Tongue (tissue), 2 donors: ENCODE data around the gene AOAH. TPM values are rescaled to one million over a fixed set of nuclear protein-coding genes. Genes with fewer than 3 reads are reported as not detected.
A peak's percentile ranks its signal among the peaks of the same experiment; 100 is the strongest.
"Not testable (repeated sequence)": the region's sequence is repeated elsewhere in the genome, so short reads cannot be mapped to it uniquely, and the experiment has no call there.

ENCODE experiments used
- DNase-seq: peaks from one replicate; pipeline ENCODE4 v3.0.0-alpha.2; 2015
- total RNA-seq: library from RNA; depleted of rRNA; stranded (reverse); fragments of >200 nt; gene quantifications from one replicate; pipeline ENCODE4 v1.2.3, GENCODE V29; 2014

AOAH gene
- total RNA-seq, 1 donor from 2014 or later: 3.4 TPM

- DNase-seq: no peak
Observed at GRCh38 chr7:36506130-36506798, 218.0 kb downstream of the AOAH start.

GRCh38 chr7:36504617-36505016, 219.7 kb downstream of the AOAH start:
- DNase-seq: not testable (repeated sequence)

GRCh38 chr7:36504216-36504615, 220.1 kb downstream of the AOAH start:
- not testable (repeated sequence) for DNase-seq

- DNase-seq: no peak
Observed at GRCh38 chr7:36497775-36498174, 226.5 kb downstream of the AOAH start.

- not testable (repeated sequence) for DNase-seq
Observed at GRCh38 chr7:36497176-36497575, 227.1 kb downstream of the AOAH start.

GRCh38 chr7:36496576-36496975, 227.7 kb downstream of the AOAH start:
- DNase-seq: no peak

GRCh38 chr7:36491317-36491716, 233.0 kb downstream of the AOAH start:
- no peak for DNase-seq

- DNase-seq: peak; percentile 18
Observed at GRCh38 chr7:36490419-36490830, 233.9 kb downstream of the AOAH start.

- DNase-seq: not testable (repeated sequence)
Observed at GRCh38 chr7:36488672-36489071, 235.6 kb downstream of the AOAH start.

- DNase-seq: peak; percentile 81
Observed at GRCh38 chr7:36487756-36488336, 236.4 kb downstream of the AOAH start.

- no peak for DNase-seq
Observed at GRCh38 chr7:36486336-36486735, 238.0 kb downstream of the AOAH start.

- DNase-seq: peak; percentile 17
Observed at GRCh38 chr7:36484265-36484664, 240.0 kb downstream of the AOAH start.

- not testable (repeated sequence) for DNase-seq
Observed at GRCh38 chr7:36483853-36484252, 240.4 kb downstream of the AOAH start.

- no peak for DNase-seq
Observed at GRCh38 chr7:36478745-36479144, 245.5 kb downstream of the AOAH start.

GRCh38 chr7:36475381-36475780, 248.9 kb downstream of the AOAH start:
- DNase-seq: no peak

- DNase-seq: no peak
Observed at GRCh38 chr7:36475011-36475342, 249.3 kb downstream of the AOAH start.

- no peak for DNase-seq
Observed at GRCh38 chr7:36474283-36475010, 249.8 kb downstream of the AOAH start.

- peak; percentile 42 for DNase-seq
Observed at GRCh38 chr7:36473454-36474282, 250.6 kb downstream of the AOAH start.

- DNase-seq: no peak
Observed at GRCh38 chr7:36472141-36472729, 252.1 kb downstream of the AOAH start.

GRCh38 chr7:36469236-36469635, 255.1 kb downstream of the AOAH start:
- DNase-seq: no peak

- DNase-seq: no peak
Observed at GRCh38 chr7:36468370-36469101, 255.8 kb downstream of the AOAH start.

- not testable (repeated sequence) for DNase-seq
Observed at GRCh38 chr7:36466001-36466400, 258.3 kb downstream of the AOAH start.
